HepG2 (cell line): ENCODE data around the gene SLC48A1. TPM values are rescaled to one million over a fixed set of nuclear protein-coding genes. Genes with fewer than 3 reads are reported as not detected.

Experiments
- BRCA1 ChIP-seq: sonication (generic); formaldehyde crosslinking; IDR thresholded peaks from 2 replicates; pipeline ENCODE4 v1.4.0; 2020; ENCODE audit warnings: missing genetic modification reagents
- CBX5 ChIP-seq: sonication (generic); formaldehyde crosslinking; IDR thresholded peaks from 2 replicates; pipeline ENCODE4 v1.4.0; 2020; ENCODE audit warnings: missing genetic modification reagents, borderline replicate concordance
- CCAR2 ChIP-seq: fragments of 200-400 bp; formaldehyde crosslinking; optimal IDR thresholded peaks from 2 replicates; pipeline ENCODE3; 2018; ENCODE audit warnings: low read depth, mild to moderate bottlenecking, low read length, moderate library complexity
- ELF1 ChIP-seq: sonication (generic); formaldehyde crosslinking; IDR thresholded peaks from 2 replicates; pipeline ENCODE4 v1.4.0; 2020; ENCODE audit warnings: missing genetic modification reagents
- FOXJ3 ChIP-seq: sonication (generic); formaldehyde crosslinking; IDR thresholded peaks from 2 replicates; pipeline ENCODE4 v1.4.0; 2020; ENCODE audit warnings: missing genetic modification reagents, mild to moderate bottlenecking, borderline replicate concordance
- GATA4 ChIP-seq: sonication (generic); IDR thresholded peaks from 2 replicates; pipeline ENCODE4 v1.6.1; 2016; ENCODE audit warnings: antibody characterized with exemption, low read depth, borderline replicate concordance
- GZF1 ChIP-seq: sonication (generic); formaldehyde crosslinking; IDR thresholded peaks from 2 replicates; pipeline ENCODE4 v1.5.1; 2020; ENCODE audit warnings: mild to moderate bottlenecking, missing genetic modification reagents
- HNF4A ChIP-seq: sonication (generic); formaldehyde crosslinking; IDR thresholded peaks from 2 replicates; pipeline ENCODE4 v1.4.0; 2020; ENCODE audit warnings: missing genetic modification reagents
- MZF1 ChIP-seq: sonication (generic); formaldehyde crosslinking; IDR thresholded peaks from 2 replicates; pipeline ENCODE4 v1.8.1; 2023; ENCODE audit warnings: mild to moderate bottlenecking, missing genetic modification reagents, borderline replicate concordance
- NR3C1 ChIP-seq: sonication (generic); formaldehyde crosslinking; IDR thresholded peaks from 2 replicates; pipeline ENCODE4 v1.4.0; 2020; ENCODE audit warnings: missing genetic modification reagents
- ONECUT2 ChIP-seq: sonication (generic); formaldehyde crosslinking; IDR thresholded peaks from 2 replicates; pipeline ENCODE4 v1.4.0; 2020; ENCODE audit warnings: missing genetic modification reagents
- RAD21 ChIP-seq: fragments of 450-650 bp; formaldehyde crosslinking; IDR thresholded peaks from 2 replicates; pipeline ENCODE4 v1.5.0; 2020; ENCODE audit warnings: mild to moderate bottlenecking
- ZC3H4 ChIP-seq: sonication (generic); formaldehyde crosslinking; IDR thresholded peaks from 2 replicates; pipeline ENCODE4 v1.4.0; 2020; ENCODE audit warnings: missing genetic modification reagents, borderline replicate concordance
- ZNF484 ChIP-seq: sonication (generic); formaldehyde crosslinking; IDR thresholded peaks from 2 replicates; pipeline ENCODE4 v1.5.1; 2020; ENCODE audit warnings: mild to moderate bottlenecking, low read depth, missing genetic modification reagents, borderline replicate concordance
- ZNF737 ChIP-seq: sonication (generic); formaldehyde crosslinking; IDR thresholded peaks from 2 replicates; pipeline ENCODE4 v1.5.0; 2020; ENCODE audit warnings: missing genetic modification reagents, mild to moderate bottlenecking, borderline replicate concordance
- ZSCAN22 ChIP-seq: sonication (generic); formaldehyde crosslinking; IDR thresholded peaks from 2 replicates; pipeline ENCODE4 v1.4.0; 2020; ENCODE audit warnings: mild to moderate bottlenecking, missing genetic modification reagents
- polyA plus RNA-seq, 8 experiments: library from polyadenylated mRNA; depleted of rRNA in 3 of 8; stranded (reverse) in 7 of 8; unstranded in 1 of 8; fragments of >200 nt; fragmentation: Illumina TruSeq in 4 of 8; extraction: Trizol in 4 of 8; gene quantifications; 2 replicates each; pipeline versions ENCODE4 v1.2.1 to v1.2.3, GENCODE V29; 2011 to 2016; ENCODE audit warnings: low read depth in 4 of 8, missing spikeins in 1 of 8, mixed read lengths in 1 of 8; ENCODE audit not compliant: insufficient read depth in 1 of 8
- total RNA-seq, 5 experiments: library from RNA; depleted of rRNA; stranded (reverse); fragments of >200 nt; fragmentation: Illumina TruSeq; extraction: Trizol; gene quantifications; 2 replicates each; pipeline ENCODE4 v1.2.3, GENCODE V29; 2016; ENCODE audit warnings: low read depth in 1 of 5
- TF ChIP-seq, protein P1 (sequence below): sonication (generic); formaldehyde crosslinking; IDR thresholded peaks from 2 replicates; pipeline ENCODE4 v1.8.0; 2022; ENCODE audit warnings: mild to moderate bottlenecking, missing genetic modification reagents, moderate library complexity
- TF ChIP-seq, protein P2 (sequence below): sonication (generic); formaldehyde crosslinking; IDR thresholded peaks from 2 replicates; pipeline ENCODE4 v1.4.0; 2020; ENCODE audit warnings: mild to moderate bottlenecking, missing genetic modification reagents
- TF ChIP-seq, protein P3 (sequence below): IDR thresholded peaks from 2 replicates; pipeline ENCODE4 v1.6.1; 2016; ENCODE audit warnings: missing compliant biosample characterization, missing genetic modification reagents, borderline replicate concordance
- TF ChIP-seq, protein P4 (sequence below): sonication (generic); formaldehyde crosslinking; IDR thresholded peaks from 2 replicates; pipeline ENCODE4 v1.8.0; 2022; ENCODE audit warnings: mild to moderate bottlenecking, missing genetic modification reagents
- TF ChIP-seq, protein P5 (sequence below): sonication (generic); formaldehyde crosslinking; IDR thresholded peaks from 2 replicates; pipeline ENCODE4 v1.5.1; 2020; ENCODE audit warnings: missing genetic modification reagents, mild to moderate bottlenecking, borderline replicate concordance
- TF ChIP-seq, protein P6 (sequence below): sonication (generic); formaldehyde crosslinking; IDR thresholded peaks from 2 replicates; pipeline ENCODE4 v1.9.0; 2021; ENCODE audit warnings: missing genetic modification reagents, mild to moderate bottlenecking, borderline replicate concordance

SLC48A1 gene
- total and polyA plus RNA-seq, 2 of the 13 experiments (the other 11 are each of a cell fraction or from before 2014, with no cell fraction given) = 2.2 to 3.7 TPM

DNA sequence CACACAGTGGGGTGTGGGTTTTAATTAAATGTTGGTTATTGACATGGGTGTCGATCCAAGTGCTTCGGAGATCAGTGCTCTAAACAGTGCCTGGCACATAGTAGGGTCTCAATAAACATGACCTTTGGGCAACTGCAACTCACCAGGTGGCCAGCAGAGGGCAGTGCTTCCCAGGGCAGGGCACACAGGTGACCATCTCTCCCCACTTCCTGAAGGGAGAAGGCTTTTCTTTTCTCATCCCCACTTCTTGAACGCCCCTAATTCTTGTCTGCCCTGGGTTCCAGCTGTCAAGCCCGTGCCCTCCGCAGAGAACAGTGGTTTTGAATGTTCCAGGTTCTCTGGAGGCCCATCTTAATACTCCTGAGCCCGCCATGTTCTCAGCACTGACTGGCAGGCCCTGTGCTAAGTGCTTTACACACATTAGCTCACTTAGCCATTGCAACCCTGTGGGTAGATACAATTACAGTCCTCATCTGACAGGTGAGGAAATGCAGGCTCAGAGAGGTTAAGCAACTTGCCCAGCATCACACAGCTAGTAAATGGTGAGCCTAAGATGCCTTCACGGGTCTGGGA, 30.7 kb upstream of the SLC48A1 start (continued):
- TF ChIP-seq, protein P1, sequence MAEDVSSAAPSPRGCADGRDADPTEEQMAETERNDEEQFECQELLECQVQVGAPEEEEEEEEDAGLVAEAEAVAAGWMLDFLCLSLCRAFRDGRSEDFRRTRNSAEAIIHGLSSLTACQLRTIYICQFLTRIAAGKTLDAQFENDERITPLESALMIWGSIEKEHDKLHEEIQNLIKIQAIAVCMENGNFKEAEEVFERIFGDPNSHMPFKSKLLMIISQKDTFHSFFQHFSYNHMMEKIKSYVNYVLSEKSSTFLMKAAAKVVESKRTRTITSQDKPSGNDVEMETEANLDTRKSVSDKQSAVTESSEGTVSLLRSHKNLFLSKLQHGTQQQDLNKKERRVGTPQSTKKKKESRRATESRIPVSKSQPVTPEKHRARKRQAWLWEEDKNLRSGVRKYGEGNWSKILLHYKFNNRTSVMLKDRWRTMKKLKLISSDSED (CRISPR knock-in tag) = no peak
- TF ChIP-seq ZNF484 (CRISPR knock-in tag) (no peak), GATA4 (no peak), FOXJ3 (no peak), CCAR2 (peak; percentile 88), ZNF737 (CRISPR knock-in tag) (no peak), MZF1 (0 out of 2 replicates have a peak, but pooled peaks have one; percentile 30), ZSCAN22 (no peak), RAD21 (peak; percentile 72), CBX5 (CRISPR knock-in tag) (0 out of 2 replicates have a peak, but pooled peaks have one; percentile 59), GZF1 (CRISPR knock-in tag) (no peak), NR3C1 (no peak), ELF1 (CRISPR knock-in tag) (0 out of 2 replicates have a peak, but pooled peaks have one; percentile 26), ONECUT2 (CRISPR knock-in tag) (no peak), HNF4A (CRISPR knock-in tag) (peak; percentile 92), ZC3H4 (CRISPR knock-in tag) (no peak), BRCA1 (CRISPR knock-in tag) (no peak)
- TF ChIP-seq, protein P2, sequence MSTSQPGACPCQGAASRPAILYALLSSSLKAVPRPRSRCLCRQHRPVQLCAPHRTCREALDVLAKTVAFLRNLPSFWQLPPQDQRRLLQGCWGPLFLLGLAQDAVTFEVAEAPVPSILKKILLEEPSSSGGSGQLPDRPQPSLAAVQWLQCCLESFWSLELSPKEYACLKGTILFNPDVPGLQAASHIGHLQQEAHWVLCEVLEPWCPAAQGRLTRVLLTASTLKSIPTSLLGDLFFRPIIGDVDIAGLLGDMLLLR (CRISPR knock-in tag) = no peak
- TF ChIP-seq, protein P3, sequence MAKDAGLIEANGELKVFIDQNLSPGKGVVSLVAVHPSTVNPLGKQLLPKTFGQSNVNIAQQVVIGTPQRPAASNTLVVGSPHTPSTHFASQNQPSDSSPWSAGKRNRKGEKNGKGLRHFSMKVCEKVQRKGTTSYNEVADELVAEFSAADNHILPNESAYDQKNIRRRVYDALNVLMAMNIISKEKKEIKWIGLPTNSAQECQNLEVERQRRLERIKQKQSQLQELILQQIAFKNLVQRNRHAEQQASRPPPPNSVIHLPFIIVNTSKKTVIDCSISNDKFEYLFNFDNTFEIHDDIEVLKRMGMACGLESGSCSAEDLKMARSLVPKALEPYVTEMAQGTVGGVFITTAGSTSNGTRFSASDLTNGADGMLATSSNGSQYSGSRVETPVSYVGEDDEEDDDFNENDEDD (CRISPR knock-in tag) = no peak
- TF ChIP-seq, protein P4, sequence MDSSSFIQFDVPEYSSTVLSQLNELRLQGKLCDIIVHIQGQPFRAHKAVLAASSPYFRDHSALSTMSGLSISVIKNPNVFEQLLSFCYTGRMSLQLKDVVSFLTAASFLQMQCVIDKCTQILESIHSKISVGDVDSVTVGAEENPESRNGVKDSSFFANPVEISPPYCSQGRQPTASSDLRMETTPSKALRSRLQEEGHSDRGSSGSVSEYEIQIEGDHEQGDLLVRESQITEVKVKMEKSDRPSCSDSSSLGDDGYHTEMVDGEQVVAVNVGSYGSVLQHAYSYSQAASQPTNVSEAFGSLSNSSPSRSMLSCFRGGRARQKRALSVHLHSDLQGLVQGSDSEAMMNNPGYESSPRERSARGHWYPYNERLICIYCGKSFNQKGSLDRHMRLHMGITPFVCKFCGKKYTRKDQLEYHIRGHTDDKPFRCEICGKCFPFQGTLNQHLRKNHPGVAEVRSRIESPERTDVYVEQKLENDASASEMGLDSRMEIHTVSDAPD (CRISPR knock-in tag) = no peak
- TF ChIP-seq, protein P5, sequence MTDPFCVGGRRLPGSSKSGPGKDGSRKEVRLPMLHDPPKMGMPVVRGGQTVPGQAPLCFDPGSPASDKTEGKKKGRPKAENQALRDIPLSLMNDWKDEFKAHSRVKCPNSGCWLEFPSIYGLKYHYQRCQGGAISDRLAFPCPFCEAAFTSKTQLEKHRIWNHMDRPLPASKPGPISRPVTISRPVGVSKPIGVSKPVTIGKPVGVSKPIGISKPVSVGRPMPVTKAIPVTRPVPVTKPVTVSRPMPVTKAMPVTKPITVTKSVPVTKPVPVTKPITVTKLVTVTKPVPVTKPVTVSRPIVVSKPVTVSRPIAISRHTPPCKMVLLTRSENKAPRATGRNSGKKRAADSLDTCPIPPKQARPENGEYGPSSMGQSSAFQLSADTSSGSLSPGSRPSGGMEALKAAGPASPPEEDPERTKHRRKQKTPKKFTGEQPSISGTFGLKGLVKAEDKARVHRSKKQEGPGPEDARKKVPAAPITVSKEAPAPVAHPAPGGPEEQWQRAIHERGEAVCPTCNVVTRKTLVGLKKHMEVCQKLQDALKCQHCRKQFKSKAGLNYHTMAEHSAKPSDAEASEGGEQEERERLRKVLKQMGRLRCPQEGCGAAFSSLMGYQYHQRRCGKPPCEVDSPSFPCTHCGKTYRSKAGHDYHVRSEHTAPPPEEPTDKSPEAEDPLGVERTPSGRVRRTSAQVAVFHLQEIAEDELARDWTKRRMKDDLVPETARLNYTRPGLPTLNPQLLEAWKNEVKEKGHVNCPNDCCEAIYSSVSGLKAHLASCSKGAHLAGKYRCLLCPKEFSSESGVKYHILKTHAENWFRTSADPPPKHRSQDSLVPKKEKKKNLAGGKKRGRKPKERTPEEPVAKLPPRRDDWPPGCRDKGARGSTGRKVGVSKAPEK (CRISPR knock-in tag) = no peak
- TF ChIP-seq, protein P6, sequence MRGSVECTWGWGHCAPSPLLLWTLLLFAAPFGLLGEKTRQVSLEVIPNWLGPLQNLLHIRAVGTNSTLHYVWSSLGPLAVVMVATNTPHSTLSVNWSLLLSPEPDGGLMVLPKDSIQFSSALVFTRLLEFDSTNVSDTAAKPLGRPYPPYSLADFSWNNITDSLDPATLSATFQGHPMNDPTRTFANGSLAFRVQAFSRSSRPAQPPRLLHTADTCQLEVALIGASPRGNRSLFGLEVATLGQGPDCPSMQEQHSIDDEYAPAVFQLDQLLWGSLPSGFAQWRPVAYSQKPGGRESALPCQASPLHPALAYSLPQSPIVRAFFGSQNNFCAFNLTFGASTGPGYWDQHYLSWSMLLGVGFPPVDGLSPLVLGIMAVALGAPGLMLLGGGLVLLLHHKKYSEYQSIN (CRISPR knock-in tag) = no peak
